ENCODE results near the gene NDUFB10.

- TF ChIP-seq CTCF (IDR thresholded peaks at IDR 0.05) (no peak), POLR2A (IDR thresholded peaks at IDR 0.05) (no peak)
These were observed 9.8 kb upstream of the NDUFB10 start for GRCh38 chr16:1949507-1949906.

Data from testis (tissue), 2 donors.